Kidney (tissue), 14 donors: ENCODE measurements around the gene GOLGA1. TPM values are rescaled to one million over a fixed set of nuclear protein-coding genes. Genes with fewer than 3 reads are reported as not detected.

Source experiments
- DNase-seq, 5 donors: peaks; one replicate each; pipeline ENCODE4 v3.0.0-alpha.2; 2013 to 2020
- FAIRE-seq: peaks from 2 replicates; lab custom pipeline; 2012; peaks lifted over from hg19 to GRCh38; lab: Jason Lieb, UNC
- H3K27ac ChIP-seq, 2 donors: one replicate each; pipeline ENCODE4 v1.7.0; 2013; ENCODE audit warnings: low read depth in 2 of 2, low read length in 2 of 2, inconsistent platforms in 1 of 2
- H3K27me3 ChIP-seq: one replicate; pipeline ENCODE4 v1.7.1; 2013; ENCODE audit warnings: low read length, inconsistent platforms; ENCODE audit not compliant: control insufficient read depth, insufficient read depth
- H3K36me3 ChIP-seq, 3 donors: one replicate each; pipeline versions ENCODE4 v1.7.0 to v1.7.1; 2013; ENCODE audit warnings: low read length in 3 of 3, control low read depth in 1 of 3, inconsistent platforms in 1 of 3; ENCODE audit not compliant: insufficient read depth in 3 of 3, control insufficient read depth in 2 of 3
- H3K4me1 ChIP-seq, 3 donors: one replicate each; pipeline versions ENCODE4 v1.7.0 to v1.7.1; 2013; ENCODE audit warnings: low read length in 3 of 3, inconsistent platforms in 1 of 3, low read depth in 1 of 3; ENCODE audit not compliant: control insufficient read depth in 2 of 3, insufficient read depth in 2 of 3
- H3K4me3 ChIP-seq, 3 donors: one replicate each; pipeline versions ENCODE4 v1.7.0 to v1.8.1; 2013; ENCODE audit warnings: low read length in 3 of 3, control low read depth in 1 of 3, inconsistent platforms in 1 of 3
- H3K9ac ChIP-seq, 3 donors: one replicate each; pipeline versions ENCODE4 v1.7.0 to v1.7.1; 2013; ENCODE audit warnings: low read length in 3 of 3, control low read depth in 1 of 3, inconsistent platforms in 1 of 3
- H3K9me3 ChIP-seq, 3 donors: one replicate each; pipeline versions ENCODE4 v1.7.0 to v1.7.1; 2013; ENCODE audit warnings: low read length in 3 of 3, control low read depth in 1 of 3, inconsistent platforms in 1 of 3; ENCODE audit not compliant: control insufficient read depth in 2 of 3, insufficient read depth in 1 of 3
- intact Hi-C: fragments of 100-400 bp; cut with DNase I; formaldehyde crosslinking; loops from one replicate; pipeline ENCODE4 v1.11.1; 2022
- polyA plus RNA-seq: library from polyadenylated mRNA; stranded (reverse); fragments of 350-450 nt; fragmentation: Illumina TruSeq; extraction: RNeasy Lipid Tissue Mini Kit (QIAGEN cat#74804); gene quantifications from one replicate; pipeline ENCODE4 v1.2.3, GENCODE V29; 2014; ENCODE audit warnings: low read depth, low replicate concordance; ENCODE audit not compliant: insufficient read depth
- total RNA-seq: library from RNA; stranded (reverse); fragmentation: NEBNext Ultra II Directional; extraction: Animal tissue kit (Norgen Biotek cat#: 25700); gene quantifications from one replicate; pipeline ENCODE4 v1.2.1, GENCODE V29; 2021
- TF ChIP-seq, protein P1 (sequence below): IDR thresholded peaks from 3 replicates; pipeline ENCODE4 v1.5.1; 2012; ENCODE audit warnings: mild to moderate bottlenecking, moderate library complexity, borderline replicate concordance; ENCODE audit not compliant: insufficient read depth; ENCODE audit errors: extremely low read depth
- donor health status: control.
- donor health status: control.
- donor health status: control.
- donor health status: control.
- donor health status: control.
- donor health status: DM: yes; HTN: yes; CAD: no.
- donor health status: Normal renal cell carcinoma (clear cell type).

GOLGA1 gene
- total and polyA plus RNA-seq, 2 donors from 2014 or later, result 6.2 to 21.0 TPM

DNA sequence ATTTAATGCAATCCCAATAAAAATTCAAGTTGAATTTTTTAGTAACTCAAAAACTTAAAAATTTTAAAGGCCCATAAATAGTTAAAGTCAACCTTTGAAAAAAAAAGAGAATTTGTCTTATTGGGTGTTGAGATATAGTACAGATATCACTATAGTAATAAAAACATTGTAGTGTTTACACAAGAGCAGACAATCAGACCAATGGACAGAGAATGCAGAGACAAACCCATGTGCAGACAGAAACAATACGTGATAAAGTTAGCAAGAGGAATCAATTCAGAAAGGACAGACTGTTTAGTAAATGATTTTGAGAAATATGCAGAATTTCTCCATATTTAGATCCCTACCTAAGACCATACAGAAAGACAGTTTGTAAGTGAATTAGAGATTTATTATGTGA lies 33.9 kb downstream of the GOLGA1 start:
- Histone ChIP-seq H3K9ac (no peak overlapping the region), H3K27ac (no peak overlapping the region), H3K4me1 (no peaks in the 10 kb centered on the region), H3K27me3 (no peaks in the 10 kb centered on the region), H3K36me3 (peaks cover 0 to 27% (median 23%) of the 10 kb centered on the region in 3 donors), H3K9me3 (no peaks in the 10 kb centered on the region), H3K4me3 (no peak overlapping the region)
- FAIRE-seq (no peak), DNase-seq (no peak)
- TF ChIP-seq, protein P1, sequence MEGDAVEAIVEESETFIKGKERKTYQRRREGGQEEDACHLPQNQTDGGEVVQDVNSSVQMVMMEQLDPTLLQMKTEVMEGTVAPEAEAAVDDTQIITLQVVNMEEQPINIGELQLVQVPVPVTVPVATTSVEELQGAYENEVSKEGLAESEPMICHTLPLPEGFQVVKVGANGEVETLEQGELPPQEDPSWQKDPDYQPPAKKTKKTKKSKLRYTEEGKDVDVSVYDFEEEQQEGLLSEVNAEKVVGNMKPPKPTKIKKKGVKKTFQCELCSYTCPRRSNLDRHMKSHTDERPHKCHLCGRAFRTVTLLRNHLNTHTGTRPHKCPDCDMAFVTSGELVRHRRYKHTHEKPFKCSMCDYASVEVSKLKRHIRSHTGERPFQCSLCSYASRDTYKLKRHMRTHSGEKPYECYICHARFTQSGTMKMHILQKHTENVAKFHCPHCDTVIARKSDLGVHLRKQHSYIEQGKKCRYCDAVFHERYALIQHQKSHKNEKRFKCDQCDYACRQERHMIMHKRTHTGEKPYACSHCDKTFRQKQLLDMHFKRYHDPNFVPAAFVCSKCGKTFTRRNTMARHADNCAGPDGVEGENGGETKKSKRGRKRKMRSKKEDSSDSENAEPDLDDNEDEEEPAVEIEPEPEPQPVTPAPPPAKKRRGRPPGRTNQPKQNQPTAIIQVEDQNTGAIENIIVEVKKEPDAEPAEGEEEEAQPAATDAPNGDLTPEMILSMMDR, result no peak
- intact Hi-C loops, result no loop called here

DNA sequence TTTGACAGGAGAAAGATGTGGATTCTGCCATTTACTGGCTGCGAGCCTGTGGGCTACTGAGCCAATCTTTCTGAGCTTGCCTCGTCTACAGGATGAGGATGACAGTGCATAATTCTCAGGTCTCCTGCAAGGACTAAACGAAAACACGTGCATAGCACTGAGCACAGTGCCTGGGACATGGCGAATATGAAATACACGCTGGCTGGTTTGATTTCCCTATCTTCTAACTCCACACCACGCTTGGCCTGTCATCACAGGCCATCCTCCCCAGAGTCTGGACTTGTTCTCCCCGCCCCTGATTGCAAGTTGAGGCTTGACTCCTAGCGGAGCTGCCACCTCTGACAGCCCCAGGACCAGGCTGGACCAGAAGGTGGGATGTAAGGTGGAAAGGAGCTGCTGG lies 41.0 kb downstream of the GOLGA1 start:
- Histone ChIP-seq H3K4me3 (no peak overlapping the region), H3K27me3 (no peaks in the 10 kb centered on the region), H3K9me3 (no peaks in the 10 kb centered on the region), H3K27ac (no peak overlapping the region), H3K4me1 (no peaks in the 10 kb centered on the region), H3K9ac (no peak overlapping the region), H3K36me3 (peaks cover 2 to 18% (median 18%) of the 10 kb centered on the region in 3 donors)
- DNase-seq (no peak), FAIRE-seq (no peak)
- intact Hi-C loops, result no loop called here
- TF ChIP-seq, protein P1, result no peak

DNA sequence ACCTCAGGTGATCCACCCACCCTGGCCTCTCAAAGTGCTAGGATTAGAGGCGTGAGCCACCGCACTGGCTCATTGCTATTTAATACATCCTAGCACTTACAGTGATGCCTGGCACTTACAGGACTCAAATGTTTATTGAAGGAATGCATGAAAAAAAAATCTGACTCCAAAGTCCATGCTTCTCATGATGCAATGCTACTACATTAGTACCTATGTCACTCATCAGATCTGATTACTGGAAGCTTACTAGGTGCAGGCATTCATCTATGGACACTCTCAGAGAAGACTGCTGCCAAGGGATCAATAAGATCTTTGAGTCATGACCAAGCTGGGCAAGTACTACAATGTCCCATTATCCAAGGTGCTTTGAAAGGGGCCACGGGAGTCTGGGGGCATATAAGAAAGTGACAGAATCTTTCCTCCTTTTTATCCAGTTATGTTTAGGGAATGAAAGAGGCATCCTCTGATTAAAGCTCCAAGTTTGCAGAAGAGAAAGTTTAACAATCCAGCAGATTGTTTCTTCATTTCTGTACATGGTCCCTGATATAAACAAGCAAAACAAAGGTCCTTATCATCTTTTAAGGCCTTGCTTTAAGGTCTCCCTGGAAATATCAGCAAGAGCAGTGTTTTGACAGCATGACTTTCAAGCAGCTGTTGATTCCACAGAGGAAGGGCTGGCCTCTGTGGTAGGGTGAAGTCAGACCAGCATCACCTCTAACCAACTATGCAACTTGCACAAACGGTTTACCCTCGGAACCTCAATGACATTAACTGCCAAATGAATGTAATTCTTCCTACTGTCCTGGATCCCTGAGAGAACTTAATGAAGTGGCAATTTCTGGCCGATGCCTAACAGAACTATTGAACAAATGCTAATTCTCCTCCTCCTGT lies 43.1 kb downstream of the GOLGA1 start:
- FAIRE-seq (no peak), DNase-seq (no peak)
- Histone ChIP-seq H3K27ac (no peak overlapping the region), H3K27me3 (no peaks in the 10 kb centered on the region), H3K4me1 (no peaks in the 10 kb centered on the region), H3K4me3 (no peak overlapping the region), H3K36me3 (peaks cover 4 to 18% (median 17%) of the 10 kb centered on the region in 3 donors), H3K9me3 (no peaks in the 10 kb centered on the region), H3K9ac (no peak overlapping the region)
- intact Hi-C loops, result no loop called here
- TF ChIP-seq, protein P1, result no peak
